VCaP (cell line): ENCODE measurements around the gene ROR1.

Experiments used
- H3K27ac ChIP-seq: fragments of 450-650 bp; 2 replicates; pipeline ENCODE4 v1.5.1; 2017
- CTCF ChIP-seq: fragments of 450-650 bp; conservative IDR thresholded peaks from 2 replicates; pipeline ENCODE4 v1.5.1; 2017; ENCODE audit warnings: mild to moderate bottlenecking, moderate library complexity

The ROR1 gene

GRCh38 chr1:63928186-63929105 lies 154.6 kb downstream of the ROR1 start:
- TF ChIP-seq CTCF = no peak
- H3K27ac ChIP-seq = peak overlapping the region; percentile 89

- H3K27ac ChIP-seq = peak overlapping the region; percentile 89
- no peak for TF ChIP-seq CTCF
These were observed 155.3 kb downstream of the ROR1 start for GRCh38 chr1:63929106-63929478.

GRCh38 chr1:63931468-63931867 lies 157.7 kb downstream of the ROR1 start:
- H3K27ac ChIP-seq = no peak overlapping the region
- TF ChIP-seq CTCF = no peak

- TF ChIP-seq CTCF = no peak
- no peak overlapping the region; the same call in 1 of the 2 replicates for H3K27ac ChIP-seq
These were observed 160.9 kb downstream of the ROR1 start for GRCh38 chr1:63934697-63935096.

- H3K27ac ChIP-seq = peak overlapping the region; percentile 33
- peak; percentile 75 for TF ChIP-seq CTCF
These were observed 161.3 kb downstream of the ROR1 start for GRCh38 chr1:63935143-63935542.

- peak; percentile 26 for TF ChIP-seq CTCF
- H3K27ac ChIP-seq = peak overlapping the region; percentile 33
These were observed 161.7 kb downstream of the ROR1 start for GRCh38 chr1:63935553-63935952.

GRCh38 chr1:63936276-63936675 lies 162.5 kb downstream of the ROR1 start:
- H3K27ac ChIP-seq = no peak overlapping the region
- no peak for TF ChIP-seq CTCF
